ENCODE results near the gene AP1M2.
"Not testable (repeated sequence)": the region's sequence is repeated elsewhere in the genome, so short reads cannot be mapped to it uniquely, and the experiment has no call there.

Gene AP1M2

DNA sequence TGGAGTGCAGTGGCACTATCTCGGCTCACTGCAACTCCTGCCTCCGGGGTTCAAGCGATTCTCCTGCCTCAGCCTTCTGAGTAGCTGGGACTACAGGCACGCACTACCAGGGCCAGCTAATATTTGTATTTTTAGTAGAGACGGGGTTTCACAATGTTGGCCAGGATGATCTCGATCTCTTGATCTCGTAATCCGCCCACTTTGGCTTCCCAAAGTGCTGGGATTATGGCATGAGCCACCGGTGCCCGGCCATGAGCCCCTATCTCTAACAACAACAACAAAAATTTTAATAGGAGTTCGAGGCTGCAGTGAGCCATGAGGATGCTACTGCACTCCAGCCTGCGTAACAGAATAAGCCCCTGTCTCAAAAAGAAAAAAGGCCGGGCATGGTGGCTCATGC lies 5.0 kb downstream of the AP1M2 start:
- Mint-ChIP-seq H3K27ac (no peak overlapping the region), H3K27me3 (ENCODE audit: low read depth) (peaks cover 37% of the 10 kb centered on the region), H3K9me3 (peaks cover 3% of the 10 kb centered on the region), H3K4me1 (peaks cover 5% of the 10 kb centered on the region), H3K4me3 (no peak overlapping the region), H3K36me3 (ENCODE audit: low read depth) (peaks cover 3% of the 10 kb centered on the region)
- TF ChIP-seq, protein P1, sequence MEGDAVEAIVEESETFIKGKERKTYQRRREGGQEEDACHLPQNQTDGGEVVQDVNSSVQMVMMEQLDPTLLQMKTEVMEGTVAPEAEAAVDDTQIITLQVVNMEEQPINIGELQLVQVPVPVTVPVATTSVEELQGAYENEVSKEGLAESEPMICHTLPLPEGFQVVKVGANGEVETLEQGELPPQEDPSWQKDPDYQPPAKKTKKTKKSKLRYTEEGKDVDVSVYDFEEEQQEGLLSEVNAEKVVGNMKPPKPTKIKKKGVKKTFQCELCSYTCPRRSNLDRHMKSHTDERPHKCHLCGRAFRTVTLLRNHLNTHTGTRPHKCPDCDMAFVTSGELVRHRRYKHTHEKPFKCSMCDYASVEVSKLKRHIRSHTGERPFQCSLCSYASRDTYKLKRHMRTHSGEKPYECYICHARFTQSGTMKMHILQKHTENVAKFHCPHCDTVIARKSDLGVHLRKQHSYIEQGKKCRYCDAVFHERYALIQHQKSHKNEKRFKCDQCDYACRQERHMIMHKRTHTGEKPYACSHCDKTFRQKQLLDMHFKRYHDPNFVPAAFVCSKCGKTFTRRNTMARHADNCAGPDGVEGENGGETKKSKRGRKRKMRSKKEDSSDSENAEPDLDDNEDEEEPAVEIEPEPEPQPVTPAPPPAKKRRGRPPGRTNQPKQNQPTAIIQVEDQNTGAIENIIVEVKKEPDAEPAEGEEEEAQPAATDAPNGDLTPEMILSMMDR (IDR thresholded peaks at IDR 0.05; ENCODE audit: unreplicated experiment in 3 of 3) = no peak

DNA sequence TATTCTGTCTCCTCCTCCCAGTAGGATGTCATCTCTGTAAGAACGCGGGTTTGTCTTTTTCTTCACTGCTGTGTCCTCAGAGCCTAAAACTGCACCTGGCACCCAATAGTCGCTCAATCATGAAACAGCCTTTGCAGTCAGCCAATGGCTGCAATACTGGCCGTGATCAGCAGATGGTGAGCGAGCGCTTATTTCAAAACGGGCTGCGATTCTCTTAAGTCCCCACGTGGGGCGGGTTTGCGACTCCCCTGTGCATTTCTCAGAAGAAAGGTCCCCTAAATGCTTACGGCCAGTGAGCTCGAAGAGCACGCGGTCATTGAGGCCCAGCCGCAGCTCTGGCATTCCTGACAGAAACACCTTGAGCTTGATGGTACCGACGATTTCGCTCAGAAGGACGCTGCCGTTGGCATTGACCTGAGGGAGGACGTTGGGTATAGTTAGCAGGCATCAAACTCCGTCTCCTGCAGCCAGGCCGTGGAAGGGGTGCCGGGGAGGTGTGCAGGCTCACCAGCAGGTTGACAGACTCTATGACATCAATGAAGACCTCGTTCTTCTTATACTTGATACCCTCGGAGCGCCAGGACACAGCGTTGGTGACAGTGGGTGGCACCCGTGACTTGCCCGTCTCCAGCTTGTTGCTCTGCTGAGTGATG lies 6.0 kb downstream of the AP1M2 start:
- H3K4me3 Mint-ChIP-seq = peak overlapping the region in 1 of 3 experiments; percentile 14
- H3K27me3 Mint-ChIP-seq (ENCODE audit: low read depth) = peaks cover 28% of the 10 kb centered on the region
- peak overlapping the region in 2 of 3 experiments; percentile 10 to 19 for H3K27ac Mint-ChIP-seq
- H3K4me1 Mint-ChIP-seq = peaks cover 5% of the 10 kb centered on the region
- TF ChIP-seq, protein P1 (IDR thresholded peaks at IDR 0.05; ENCODE audit: unreplicated experiment in 3 of 3) = peak; percentile 98 to 99 (median 99)
- H3K9me3 Mint-ChIP-seq = no peaks in the 10 kb centered on the region
- peaks cover 3% of the 10 kb centered on the region for H3K36me3 Mint-ChIP-seq (ENCODE audit: low read depth)

DNA sequence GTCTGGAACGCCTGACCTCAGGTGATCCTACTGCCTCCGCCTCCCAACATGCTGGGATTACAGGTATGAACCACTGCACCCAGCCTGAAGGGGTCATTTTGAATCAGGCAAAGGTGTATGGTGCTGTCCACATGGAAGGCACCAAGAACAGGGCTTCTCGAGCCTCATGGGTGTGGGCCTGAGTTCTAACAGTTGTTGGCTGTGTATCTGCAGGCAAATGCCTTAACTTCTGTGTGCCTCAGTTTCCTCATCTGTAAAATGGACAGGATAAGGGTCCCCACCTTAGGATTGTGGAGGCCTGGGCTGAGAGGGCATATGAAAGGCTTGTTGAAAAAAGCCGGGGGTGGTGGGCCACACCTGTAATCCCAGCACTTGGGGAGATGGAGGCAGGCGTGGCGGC lies 9.2 kb downstream of the AP1M2 start:
- H3K9me3 Mint-ChIP-seq = no peaks in the 10 kb centered on the region
- no peak overlapping the region for H3K27ac Mint-ChIP-seq
- H3K4me1 Mint-ChIP-seq = peaks cover 5% of the 10 kb centered on the region
- H3K4me3 Mint-ChIP-seq = no peak overlapping the region
- H3K27me3 Mint-ChIP-seq (ENCODE audit: low read depth) = peaks cover under 1% of the 10 kb centered on the region
- TF ChIP-seq, protein P1 (IDR thresholded peaks at IDR 0.05; ENCODE audit: unreplicated experiment in 3 of 3) = no peak
- peaks cover 3% of the 10 kb centered on the region for H3K36me3 Mint-ChIP-seq (ENCODE audit: low read depth)

DNA sequence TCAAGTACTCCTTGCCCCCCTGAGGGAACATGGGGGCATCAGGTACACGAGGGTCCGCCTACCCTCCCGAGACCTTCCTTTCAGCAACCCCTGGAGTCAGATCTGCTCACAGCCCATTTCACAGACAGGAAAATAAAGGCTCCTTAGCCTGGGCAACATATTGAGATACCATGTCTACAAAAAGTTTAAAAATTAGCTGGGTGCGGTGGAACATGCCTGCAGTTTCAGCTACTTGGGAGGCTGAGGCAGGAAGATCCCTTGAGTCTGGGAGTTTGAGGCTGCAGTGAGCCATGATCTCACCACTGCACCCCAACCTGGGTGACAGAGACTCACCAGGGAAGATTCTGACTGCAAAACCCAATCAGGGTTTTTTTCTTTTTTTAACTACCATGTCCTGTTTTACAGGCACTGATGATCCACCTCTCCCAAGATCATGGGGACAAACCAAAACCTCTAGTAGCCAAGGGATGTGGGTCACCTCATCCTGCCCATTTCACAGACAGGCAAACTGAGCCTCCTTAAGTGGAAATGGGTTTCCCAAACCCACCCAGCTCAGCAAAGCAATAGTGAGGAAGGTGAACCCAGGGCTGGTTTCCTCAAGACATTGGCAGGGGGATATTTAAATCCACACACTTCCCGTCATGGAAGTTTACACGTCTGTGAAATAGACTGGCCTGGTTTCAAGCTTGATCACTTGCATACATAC lies 11.9 kb downstream of the AP1M2 start:
- Mint-ChIP-seq H3K9me3 (no peaks in the 10 kb centered on the region), H3K4me3 (no peak overlapping the region), H3K27ac (no peak overlapping the region), H3K27me3 (ENCODE audit: low read depth) (no peaks in the 10 kb centered on the region), H3K36me3 (ENCODE audit: low read depth) (no peaks in the 10 kb centered on the region), H3K4me1 (peaks cover 5% of the 10 kb centered on the region)
- TF ChIP-seq, protein P1 (IDR thresholded peaks at IDR 0.05; ENCODE audit: unreplicated experiment in 3 of 3) = no peak

DNA sequence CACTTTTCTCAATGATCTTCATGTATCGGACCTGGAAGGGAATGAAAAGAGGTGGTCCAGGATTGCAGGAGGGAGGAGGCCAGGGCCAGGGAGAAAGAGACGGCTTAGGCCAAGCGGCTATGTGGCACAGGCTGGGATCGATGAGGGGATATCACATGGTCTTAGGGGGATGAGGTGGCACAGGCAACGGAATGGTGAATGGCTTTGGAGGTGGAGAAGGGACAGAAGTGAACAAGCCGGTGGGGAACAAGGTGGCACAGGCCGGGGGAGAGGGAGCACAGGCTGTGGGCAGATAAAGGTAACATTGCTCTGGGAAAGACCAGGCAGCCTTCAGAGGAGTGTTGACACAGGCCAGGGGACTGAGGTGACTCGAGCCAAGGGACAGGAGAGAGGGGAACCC lies 12.7 kb downstream of the AP1M2 start:
- Mint-ChIP-seq H3K4me3 (no peak overlapping the region), H3K27me3 (ENCODE audit: low read depth) (no peaks in the 10 kb centered on the region), H3K4me1 (peaks cover 6% of the 10 kb centered on the region), H3K9me3 (no peaks in the 10 kb centered on the region), H3K27ac (no peak overlapping the region), H3K36me3 (ENCODE audit: low read depth) (no peaks in the 10 kb centered on the region)
- TF ChIP-seq, protein P1 (IDR thresholded peaks at IDR 0.05; ENCODE audit: unreplicated experiment in 3 of 3) = no peak

DNA sequence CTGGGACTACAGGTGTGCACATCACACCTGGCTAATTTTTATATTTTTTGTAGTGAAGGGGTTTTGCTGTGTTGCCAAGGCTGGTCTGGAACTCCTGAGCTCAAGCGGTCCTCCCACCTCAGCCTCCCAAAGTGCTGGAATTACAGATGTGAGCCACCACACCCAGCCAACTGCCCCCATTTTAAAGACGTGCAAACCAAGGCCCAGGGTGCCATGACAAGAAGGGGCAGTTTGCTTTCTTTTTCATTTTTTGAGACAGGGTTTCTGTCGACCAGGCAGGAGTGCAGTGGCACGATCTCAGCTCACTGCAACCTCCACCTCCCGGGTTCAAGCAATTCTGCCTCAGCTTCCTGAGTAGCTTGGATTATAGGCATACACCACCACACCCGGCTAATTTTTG lies 13.3 kb downstream of the AP1M2 start:
- not testable (repeated sequence) for H3K36me3 Mint-ChIP-seq (ENCODE audit: low read depth); H3K27ac Mint-ChIP-seq; H3K4me3 Mint-ChIP-seq; H3K9me3 Mint-ChIP-seq; H3K27me3 Mint-ChIP-seq (ENCODE audit: low read depth)
- peaks cover 13% of the 10 kb centered on the region for H3K4me1 Mint-ChIP-seq
